ENCODE data around the gene PLS3.
"Not testable (repeated sequence)": the region's sequence is repeated elsewhere in the genome, so short reads cannot be mapped to it uniquely, and the experiment has no call there.

Gene PLS3

GRCh38 chrX:115560978-115561604 lies at the start of gene PLS3:
PLS3 (plus strand) TSS chrX:115561174; CDS start chrX:115610251, 49,077 bp downstream.
- DNase-seq (ENCODE audit: low read depth in 2 of 2, low spot score in 1 of 2) = no peak

- DNase-seq (ENCODE audit: low read depth in 2 of 2, low spot score in 1 of 2) = no peak
Observed at GRCh38 chrX:115518113-115518512, 42.9 kb upstream of the PLS3 start.

DNA sequence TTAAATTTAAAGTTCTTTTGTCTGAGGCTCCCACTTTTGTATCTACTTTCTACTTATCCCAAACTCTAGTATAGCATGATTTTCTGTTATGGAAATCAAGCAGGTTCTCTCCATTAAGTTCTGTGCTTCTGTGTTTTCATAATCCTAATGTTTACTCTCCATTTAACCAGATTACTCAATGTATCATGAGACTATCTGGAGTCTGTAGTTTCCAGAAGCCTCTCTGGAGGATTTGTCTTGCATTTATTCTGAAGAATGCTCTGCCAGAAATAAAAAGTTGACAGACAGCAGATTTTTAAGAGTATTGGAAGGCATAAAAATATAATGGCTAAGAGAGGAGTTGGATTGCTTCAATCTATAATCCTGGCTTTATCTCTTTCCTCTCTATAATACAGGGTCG lies 39.2 kb upstream of the PLS3 start:
- no peak for DNase-seq (ENCODE audit: low read depth in 2 of 2, low spot score in 1 of 2)

- no peak for DNase-seq (ENCODE audit: low read depth in 2 of 2, low spot score in 1 of 2)
Observed at GRCh38 chrX:115522952-115523351, 38.0 kb upstream of the PLS3 start.

GRCh38 chrX:115525486-115525885 lies 35.5 kb upstream of the PLS3 start:
- DNase-seq (ENCODE audit: low read depth in 2 of 2, low spot score in 1 of 2) = no peak

DNA sequence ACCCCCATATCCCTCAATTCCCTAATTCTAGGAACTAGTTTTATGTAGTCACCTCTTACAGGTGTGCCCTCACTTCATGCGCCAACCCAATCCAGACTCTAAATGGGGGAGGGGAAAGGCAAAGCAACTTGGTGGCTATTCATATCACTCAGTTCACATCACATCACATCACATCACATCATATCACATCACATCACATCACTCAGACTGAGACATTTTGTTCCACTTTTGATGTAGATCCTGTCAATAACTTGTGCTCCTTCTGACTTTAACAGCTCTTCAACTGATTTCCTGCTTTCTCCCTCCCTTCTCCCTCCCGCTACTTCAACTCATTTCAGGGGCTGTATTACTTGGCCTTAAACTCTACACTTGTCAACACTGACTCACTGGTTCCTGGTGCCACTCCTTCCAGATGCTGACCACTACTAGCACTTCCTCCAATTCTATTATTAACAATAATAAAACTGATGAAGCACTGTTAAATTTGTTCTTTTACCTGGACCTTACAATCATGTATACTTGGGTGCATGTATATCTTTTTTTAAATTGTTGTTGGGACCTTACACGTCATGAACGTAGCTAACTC lies 29.1 kb upstream of the PLS3 start:
- DNase-seq (ENCODE audit: low read depth in 2 of 2, low spot score in 1 of 2) = no peak

- no peak for DNase-seq (ENCODE audit: low read depth in 2 of 2, low spot score in 1 of 2)
Observed at GRCh38 chrX:115533485-115533884, 27.5 kb upstream of the PLS3 start.

- DNase-seq (ENCODE audit: low read depth in 2 of 2, low spot score in 1 of 2) = no peak
Observed at GRCh38 chrX:115534383-115534782, 26.6 kb upstream of the PLS3 start.

- no peak for DNase-seq (ENCODE audit: low read depth in 2 of 2, low spot score in 1 of 2)
Observed at GRCh38 chrX:115535421-115535820, 25.6 kb upstream of the PLS3 start.

DNA sequence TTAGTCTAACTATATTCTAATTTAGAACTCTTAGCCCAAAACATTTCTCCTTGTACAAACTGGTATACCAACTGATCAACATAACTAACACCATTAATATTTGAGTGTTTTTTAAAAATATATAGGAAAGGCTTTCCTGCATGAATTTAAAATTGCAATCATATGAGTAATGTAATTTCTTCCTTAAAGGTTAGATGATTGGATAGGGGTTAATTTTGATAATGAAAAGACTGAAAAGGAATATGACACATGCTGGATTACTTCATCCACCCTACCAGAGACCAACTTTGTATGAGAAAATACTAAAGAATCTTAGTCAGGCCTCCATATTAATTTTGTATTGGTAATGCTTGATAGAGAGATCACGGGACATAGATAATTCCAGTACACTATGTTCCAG lies 25.1 kb upstream of the PLS3 start:
- no peak for DNase-seq (ENCODE audit: low read depth in 2 of 2, low spot score in 1 of 2)

DNA sequence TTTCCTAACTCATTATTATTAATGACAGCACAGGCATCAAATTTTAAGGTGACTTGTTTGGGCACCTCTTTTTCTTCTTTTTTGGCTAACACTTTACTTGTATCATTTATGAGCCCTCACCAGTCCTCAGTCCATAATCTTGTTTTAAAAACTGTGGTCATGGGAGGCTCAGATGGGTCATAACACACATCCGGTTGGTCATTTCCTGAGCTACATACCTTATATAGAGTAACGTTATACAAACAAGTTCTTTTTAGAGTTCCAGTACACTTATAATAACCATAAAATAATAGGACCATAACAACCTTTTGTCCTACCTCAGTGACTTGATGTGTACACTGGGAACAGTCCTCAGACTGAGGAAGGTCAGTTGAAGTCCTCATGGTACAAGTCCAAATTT lies 21.1 kb upstream of the PLS3 start:
- no peak for DNase-seq (ENCODE audit: low read depth in 2 of 2, low spot score in 1 of 2)

DNA sequence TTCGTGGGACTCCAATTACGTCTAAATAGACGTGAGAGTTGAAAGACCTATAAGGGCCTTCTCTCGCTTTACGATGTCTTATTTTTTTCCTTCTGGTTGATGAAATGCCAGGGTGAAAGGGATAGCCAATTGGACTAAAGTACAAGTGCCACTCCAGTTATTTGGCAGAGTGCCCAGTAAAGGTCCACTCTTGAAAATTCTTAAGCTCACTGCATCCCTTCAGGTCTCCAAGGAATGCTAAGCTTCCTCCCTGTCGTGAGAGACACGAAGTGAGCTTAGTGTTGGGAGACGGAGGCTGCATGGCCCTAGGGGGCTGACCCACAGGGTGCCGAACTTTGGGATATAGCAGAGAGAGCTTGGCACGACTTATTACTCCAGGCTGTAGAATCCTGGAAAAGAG lies 19.9 kb upstream of the PLS3 start:
- not testable (repeated sequence) for DNase-seq (ENCODE audit: low read depth in 2 of 2, low spot score in 1 of 2)

- DNase-seq (ENCODE audit: low read depth in 2 of 2, low spot score in 1 of 2) = no peak
Observed at GRCh38 chrX:115547448-115547847, 13.5 kb upstream of the PLS3 start.

GRCh38 chrX:115549008-115549407 lies 12.0 kb upstream of the PLS3 start:
- no peak for DNase-seq (ENCODE audit: low read depth in 2 of 2, low spot score in 1 of 2)

DNA sequence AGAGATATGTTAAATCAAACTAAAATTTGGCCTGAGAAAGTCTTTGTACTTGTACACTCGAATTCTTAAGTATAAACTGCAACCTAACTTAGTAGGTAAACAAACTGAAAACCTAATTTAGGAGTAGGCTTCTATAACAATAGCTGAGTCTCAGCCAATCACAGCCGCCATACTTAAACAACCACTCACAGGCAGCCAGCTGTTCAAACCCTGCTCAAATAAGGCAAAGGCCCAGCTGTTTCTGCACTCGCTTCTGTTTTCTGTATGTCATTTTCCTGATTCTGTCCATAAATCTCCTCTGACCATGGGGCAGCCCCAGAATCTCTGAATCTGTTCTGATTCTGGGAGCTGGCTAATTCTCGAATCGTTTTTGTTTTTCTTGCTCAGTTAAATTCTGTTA lies 7.8 kb upstream of the PLS3 start:
- no peak for DNase-seq (ENCODE audit: low read depth in 2 of 2, low spot score in 1 of 2)

DNA sequence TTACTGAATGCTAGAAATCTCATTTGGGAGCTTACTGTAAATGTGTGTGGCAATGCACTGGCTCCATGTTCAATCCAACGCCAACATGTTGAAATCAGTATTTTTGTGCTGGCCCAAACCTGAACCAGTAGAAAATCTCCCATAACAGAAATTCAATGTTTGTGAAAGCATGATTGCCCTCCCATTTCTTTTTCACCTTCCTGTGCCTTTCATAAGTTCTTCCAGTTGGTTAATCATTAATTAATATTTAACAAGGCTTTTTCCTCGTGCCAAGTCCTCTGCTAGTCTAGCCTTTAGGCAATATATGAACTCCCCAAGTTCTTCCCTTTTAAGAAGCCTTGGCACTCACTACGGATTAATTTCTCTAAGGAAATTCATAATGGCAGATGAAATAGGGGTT lies 1.3 kb upstream of the PLS3 start:
- no peak for DNase-seq (ENCODE audit: low read depth in 2 of 2, low spot score in 1 of 2)

DNA sequence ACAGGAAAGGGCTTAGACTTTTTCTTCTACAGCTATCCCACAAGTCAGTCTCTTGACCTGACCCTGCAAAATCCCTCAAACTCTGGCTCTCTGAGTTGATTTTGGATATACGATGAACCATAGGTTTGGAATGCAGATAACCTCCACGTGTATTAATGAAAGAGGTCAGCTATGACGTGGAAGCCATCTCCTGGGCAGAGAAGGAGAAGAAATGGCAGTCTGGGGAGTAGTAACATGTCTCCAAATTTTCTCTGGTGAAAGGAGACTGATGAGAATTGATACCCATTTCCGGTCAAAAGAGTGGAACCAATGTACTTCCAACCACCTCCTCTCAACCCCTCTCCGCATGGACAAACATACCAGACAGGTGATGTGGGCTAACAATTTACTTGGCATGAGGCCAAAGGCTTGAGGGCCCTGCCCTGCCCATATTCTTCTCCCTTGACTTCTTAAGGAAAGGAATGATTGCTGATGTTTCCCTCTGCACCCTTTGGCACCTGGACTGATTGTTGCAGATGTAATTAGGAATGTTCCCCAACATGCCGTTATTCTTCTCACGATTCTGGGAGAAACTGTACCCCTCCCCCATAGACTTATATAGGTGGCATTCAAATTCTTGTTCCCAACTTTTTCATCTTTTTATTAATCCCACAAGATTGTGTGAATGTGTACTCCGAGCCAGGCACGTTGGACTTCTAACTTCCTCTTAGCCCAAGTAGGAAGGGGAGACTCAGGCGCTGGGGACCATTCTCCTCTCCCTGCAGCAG lies 580 bp upstream of the PLS3 start:
- DNase-seq (ENCODE audit: low read depth in 2 of 2, low spot score in 1 of 2) = no peak

GRCh38 chrX:115561605-115562479 lies 868 bp downstream of the PLS3 start:
- no peak for DNase-seq (ENCODE audit: low read depth in 2 of 2, low spot score in 1 of 2)

DNA sequence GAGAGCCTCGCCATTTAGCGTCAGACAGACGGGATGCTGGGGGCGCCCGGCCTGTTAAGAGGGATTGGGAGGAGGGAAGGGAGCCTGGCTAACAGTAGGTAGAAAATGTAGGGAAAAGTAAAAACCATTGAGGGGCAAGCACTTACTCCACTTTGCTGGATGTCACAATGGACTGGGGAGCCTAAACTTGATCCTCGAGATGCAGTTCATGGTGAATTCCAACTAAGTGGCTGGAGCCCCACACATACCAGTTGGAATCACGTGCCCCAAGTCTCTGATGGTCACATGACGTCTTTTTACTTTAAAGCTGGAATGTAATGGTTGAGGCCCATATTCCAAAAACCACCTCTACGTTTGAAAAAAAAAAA lies 1.5 kb downstream of the PLS3 start:
- no peak for DNase-seq (ENCODE audit: low read depth in 2 of 2, low spot score in 1 of 2)

DNA sequence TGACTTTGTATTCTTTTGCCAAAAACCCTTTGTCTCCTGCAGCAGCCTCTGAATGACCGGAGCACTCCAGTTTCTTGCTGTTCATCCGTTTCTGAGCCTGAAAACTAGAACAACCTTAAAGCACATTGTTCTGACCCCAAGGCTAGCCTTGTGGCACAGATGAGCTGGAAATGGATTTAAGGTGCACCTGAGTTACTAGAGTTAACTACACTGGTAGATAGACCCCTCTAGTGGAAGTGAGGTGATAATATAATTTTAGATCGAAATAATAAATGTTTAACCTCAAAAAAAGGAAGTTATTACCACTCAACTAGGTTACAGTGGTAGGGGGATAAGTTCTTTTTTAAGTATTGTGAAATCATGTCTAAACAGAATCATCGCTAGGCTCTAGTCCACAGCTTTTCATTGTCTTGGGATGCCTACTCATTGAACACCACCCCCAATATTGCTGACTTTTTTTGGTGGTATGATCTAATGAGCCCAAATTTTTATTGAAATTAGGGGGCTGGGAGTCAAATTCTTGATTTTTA lies 2.7 kb downstream of the PLS3 start:
- DNase-seq (ENCODE audit: low read depth in 2 of 2, low spot score in 1 of 2) = no peak

DNA sequence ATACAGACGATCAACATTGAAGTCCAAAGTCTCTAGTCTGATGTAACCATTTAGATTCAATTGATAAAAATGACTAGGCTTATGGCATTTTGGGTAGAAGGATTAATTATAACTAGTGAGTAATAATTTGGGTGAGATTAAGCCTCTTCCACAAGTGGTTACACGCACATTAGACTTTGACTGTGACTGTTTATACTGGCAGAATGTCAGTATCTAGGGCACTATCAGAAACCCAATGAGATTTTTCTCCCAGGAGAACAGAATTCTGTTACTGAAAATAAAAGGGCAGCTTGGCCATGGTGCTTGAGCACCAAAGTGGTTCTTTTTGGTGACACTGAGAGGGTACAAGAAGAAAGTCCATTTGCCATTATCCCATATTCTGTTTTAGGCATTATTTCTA lies 3.3 kb downstream of the PLS3 start:
- no peak for DNase-seq (ENCODE audit: low read depth in 2 of 2, low spot score in 1 of 2)
